ENCODE results near the gene WDFY3. TPM values are rescaled to one million over a fixed set of nuclear protein-coding genes. Genes with fewer than 3 reads are reported as not detected.

Gene WDFY3
- total and polyA plus RNA-seq, 2 of the 4 experiments (the other 2 are of a cell fraction) = 12.5 to 58.1 TPM

DNA sequence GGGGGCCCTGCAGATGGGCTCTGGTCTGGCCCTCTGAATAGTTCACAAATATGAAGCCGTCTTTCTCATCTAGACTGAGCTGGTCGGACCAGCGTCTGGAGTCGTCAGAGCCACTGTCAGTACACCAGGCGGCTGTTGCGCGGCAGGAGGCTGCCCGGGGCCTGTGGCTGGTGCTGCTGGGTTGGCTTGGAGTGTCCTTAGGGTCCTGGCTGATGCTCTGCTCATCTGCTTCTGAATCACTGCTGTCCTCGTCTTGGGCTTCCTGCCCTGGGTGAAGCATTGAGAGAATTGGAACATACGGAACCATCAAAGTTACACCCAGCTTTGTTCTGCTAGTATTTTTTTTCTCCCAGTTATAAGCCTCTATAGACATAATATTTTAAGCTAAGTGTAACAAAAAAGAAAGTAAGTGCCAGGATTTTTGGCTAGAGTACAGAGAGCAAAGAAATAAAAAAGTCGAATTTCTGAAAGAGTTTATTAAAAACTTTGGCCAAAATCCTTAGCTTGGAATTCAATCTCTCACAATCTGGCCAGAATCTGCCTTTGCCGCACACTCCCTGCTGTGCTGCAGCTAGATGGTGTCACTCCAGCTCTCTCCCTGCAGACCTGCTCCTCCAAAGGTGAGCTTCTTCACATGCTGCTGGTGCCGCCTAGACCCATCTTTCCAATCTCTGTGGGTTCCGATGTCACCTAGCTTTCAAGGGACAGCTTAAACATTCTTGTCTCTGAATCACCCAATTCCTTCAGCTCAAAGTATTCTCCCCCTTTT lies 287.3 kb downstream of the WDFY3 start:
- in situ Hi-C loops (cut with MboI; ENCODE audit: low sequenced_read_pairs) = no loop called here
- CTCF ChIA-PET = no interaction called here
- no peaks in the 10 kb centered on the region for H3K9me3 ChIP-seq (ENCODE audit: control insufficient read depth, insufficient read depth, low read length)
- no peak overlapping the region for H4K8ac ChIP-seq (ENCODE audit: low read depth in 2 of 2, low read length in 2 of 2)
- no peak overlapping the region for H2AK5ac ChIP-seq (ENCODE audit: low read depth, low read length)
- 0 out of 2 replicates have a peak, but pooled peaks cover 8% of the 10 kb centered on the region for H4K20me1 ChIP-seq (ENCODE audit: insufficient read depth, low read length)
- H3K27ac ChIP-seq (ENCODE audit: insufficient read depth, low read length) = no peak overlapping the region
- H2AK9ac ChIP-seq (replicated peaks; ENCODE audit: low read depth, low read length, poor library complexity) = no peak overlapping the region
- peaks cover 13% of the 10 kb centered on the region; the same call in 1 of the 2 replicates for H3K9me1 ChIP-seq (ENCODE audit: insufficient read depth, low read length)
- H4K91ac ChIP-seq (ENCODE audit: insufficient read depth, low read depth, low read length) = no peak overlapping the region
- no peak overlapping the region for H2BK120ac ChIP-seq (ENCODE audit: low read depth, low read length)
- no peak overlapping the region for H2AFZ ChIP-seq (replicated peaks; ENCODE audit: low read length, poor library complexity)
- H2BK5ac ChIP-seq (ENCODE audit: low read depth, low read length, poor library complexity, severe bottlenecking) = no peak overlapping the region
- H3K4me2 ChIP-seq (ENCODE audit: low read depth, low read length) = no peak overlapping the region
- no peak overlapping the region for H4K5ac ChIP-seq (ENCODE audit: low read depth, low read length)
- no peak overlapping the region for H2BK20ac ChIP-seq (ENCODE audit: low read depth, low read length)
- no peak overlapping the region for H3K4ac ChIP-seq (ENCODE audit: low read depth, low read length)
- H3K14ac ChIP-seq (replicated peaks; ENCODE audit: low read depth, low read length) = no peak overlapping the region
- dilution Hi-C loops (cut with HindIII; ENCODE audit: low sequenced_read_pairs, unreplicated experiment) = no loop called here
- 86% methylated on average over 2 of the region's 14 CpGs; no CpG with 5 or more reads in 1 of the 2 experiments for WGBS, 2 experiments (ENCODE audit: extremely low coverage in 2 of 2, insufficient read length in 1 of 2)
- H2BK15ac ChIP-seq (ENCODE audit: low read depth, low read length) = no peak overlapping the region
- no peaks in the 10 kb centered on the region for H3K27me3 ChIP-seq (ENCODE audit: control insufficient read depth, insufficient read depth, low read length)
- ATAC-seq (ENCODE audit: low read depth) = no peak
- BruUV-seq (replicated peaks) = no TSS peak
- H3K18ac ChIP-seq (ENCODE audit: low read depth, low read length) = no peak overlapping the region
- H3K56ac ChIP-seq (ENCODE audit: extremely low read depth, insufficient read depth, low read length) = no peak overlapping the region
- no peak for DNase-seq
- POLR2A ChIA-PET (ENCODE audit: unreplicated experiment) = no interaction called here
- TF ChIP-seq MAFK (IDR thresholded peaks at IDR 0.05; ENCODE audit: low read depth, low read length) (no peak), NFE2L2 (IDR thresholded peaks at IDR 0.05; ENCODE audit: low read depth, low read length) (no peak)
- intact Hi-C loops (cut with micrococcal nuclease) = no loop called here
- 0 out of 4 replicates have a peak, but pooled peaks cover 0 to 5% of the 10 kb centered on the region in 2 experiments for H3K79me1 ChIP-seq (ENCODE audit: low read depth in 1 of 2, low read length in 2 of 2)
- H3K4me3 ChIP-seq (ENCODE audit: insufficient read depth, low read depth, low read length) = no peak overlapping the region
- H3K23ac ChIP-seq (ENCODE audit: low read depth, low read length) = no peak overlapping the region
- H3K9ac ChIP-seq (ENCODE audit: low read depth, low read length) = no peak overlapping the region
- H3K4me1 ChIP-seq (ENCODE audit: control insufficient read depth, insufficient read depth, low read length) = peaks cover 5% of the 10 kb centered on the region
- peaks cover 40% of the 10 kb centered on the region for H3K36me3 ChIP-seq (ENCODE audit: control insufficient read depth, insufficient read depth, low read length)
